Gastrocnemius medialis (tissue), 4 donors: ENCODE results near the gene PTEN.

Experiments
- CTCF ChIP-seq, 5 experiments: fragments of 450-650 bp in 3 of 5; fragments of 200-600 bp in 2 of 5; sonication (generic) in 2 of 5; IDR thresholded peaks in 4 of 5; conservative IDR thresholded peaks in 1 of 5; 1 replicate in 4 of 5; 2 replicates in 1 of 5; pipeline ENCODE4 v1.5.1; 2016 to 2019; ENCODE audit warnings: antibody characterized with exemption in 5 of 5, mild to moderate bottlenecking in 3 of 5, moderate library complexity in 3 of 5
- POLR2A ChIP-seq, 2 donors: fragments of 450-650 bp; IDR thresholded peaks; one replicate each; pipeline ENCODE4 v1.6.1; 2017; ENCODE audit warnings: antibody characterized with exemption in 2 of 2, mild to moderate bottlenecking in 2 of 2, moderate library complexity in 2 of 2

GRCh38 chr10:87896216-87896615, 32.8 kb downstream of the PTEN start:
- TF ChIP-seq CTCF (IDR thresholded peaks at IDR 0.05 in 4 of 5, conservative IDR thresholded peaks at IDR 0.05 in 1 of 5) (no peak), POLR2A (IDR thresholded peaks at IDR 0.05) (no peak)
